Measurements from ENCODE around the gene POLL. TPM values are rescaled to one million over a fixed set of nuclear protein-coding genes. Genes with fewer than 3 reads are reported as not detected.

Gene POLL
- total RNA-seq, 1 experiment from 2014 or later = 46.2 TPM

DNA sequence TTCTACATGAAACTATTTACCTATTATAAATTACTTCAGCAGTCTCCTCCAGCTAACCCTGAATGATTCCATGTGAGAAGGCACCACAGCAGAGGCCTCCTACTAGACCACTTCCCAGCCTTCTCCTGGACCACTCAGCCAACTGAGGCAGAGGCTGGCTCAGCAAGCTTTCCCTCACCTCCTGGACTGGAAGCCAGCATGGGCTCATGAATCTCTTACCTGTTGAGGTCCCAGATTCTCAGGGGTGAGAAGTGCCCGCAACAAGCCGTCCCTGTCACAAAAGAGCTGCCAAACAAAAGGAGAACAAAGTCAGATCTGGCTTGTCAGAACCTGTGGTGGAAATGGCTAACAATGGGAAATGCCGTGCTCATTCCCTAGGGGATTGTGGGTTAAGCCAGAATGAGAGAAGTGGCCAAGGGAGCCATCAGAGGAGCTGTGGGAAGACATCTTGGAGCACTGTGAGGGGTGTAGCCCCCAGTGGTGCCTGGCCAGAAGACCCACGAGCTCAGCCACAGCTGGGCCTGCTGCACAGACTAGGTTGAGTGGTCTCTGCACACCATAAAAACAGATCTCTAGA lies 36.6 kb upstream of the POLL start (continued):
- TF ChIP-seq ETV6 (CRISPR knock-in tag; IDR thresholded peaks at IDR 0.05) (no peak), FOXJ3 (CRISPR knock-in tag; IDR thresholded peaks at IDR 0.05; ENCODE audit: borderline replicate concordance) (no peak)
- TF ChIP-seq, protein P1, sequence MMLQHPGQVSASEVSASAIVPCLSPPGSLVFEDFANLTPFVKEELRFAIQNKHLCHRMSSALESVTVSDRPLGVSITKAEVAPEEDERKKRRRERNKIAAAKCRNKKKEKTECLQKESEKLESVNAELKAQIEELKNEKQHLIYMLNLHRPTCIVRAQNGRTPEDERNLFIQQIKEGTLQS (CRISPR knock-in tag; conservative IDR thresholded peaks at IDR 0.05) = no peak

DNA sequence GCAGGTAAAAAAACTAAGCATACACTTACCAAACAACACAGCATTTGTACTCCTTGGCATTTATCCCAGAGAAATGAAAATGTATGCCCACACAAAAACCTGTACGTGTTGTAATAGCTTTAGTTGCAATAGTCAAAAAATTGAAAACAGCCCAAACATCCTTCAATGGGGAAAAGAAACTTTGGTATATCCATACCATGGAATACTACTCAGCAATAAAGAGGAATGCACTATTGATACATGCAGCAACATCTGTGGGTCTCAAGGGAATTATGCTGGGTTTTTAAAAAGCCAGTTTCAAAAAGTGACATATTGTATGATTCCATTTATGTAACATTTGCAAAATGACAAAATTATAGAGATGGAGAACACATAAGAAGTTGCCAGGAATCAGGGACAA lies 35.5 kb upstream of the POLL start:
- ATAC-seq (no peak), DNase-seq (ENCODE audit: low spot score) (no peak)
- H3K36me3 Mint-ChIP-seq = peaks cover 14% of the 10 kb centered on the region
- no peak for TF ChIP-seq NFYB (CRISPR knock-in tag; conservative IDR thresholded peaks at IDR 0.05; ENCODE audit: low read depth)
- H3K4me1 Mint-ChIP-seq = no peaks in the 10 kb centered on the region; the same call in 1 of the 2 replicates
- H3K27me3 Mint-ChIP-seq (ENCODE audit: low read depth) = no peaks in the 10 kb centered on the region; the same call in 1 of the 2 replicates
- CTCF ChIA-PET = no interaction called here
- H3K27ac Mint-ChIP-seq = no peak overlapping the region
- H3K9me3 Mint-ChIP-seq = peaks cover 5% of the 10 kb centered on the region
- no peak overlapping the region for H3K4me3 Mint-ChIP-seq
- POLR2A ChIA-PET = no interaction called here

DNA sequence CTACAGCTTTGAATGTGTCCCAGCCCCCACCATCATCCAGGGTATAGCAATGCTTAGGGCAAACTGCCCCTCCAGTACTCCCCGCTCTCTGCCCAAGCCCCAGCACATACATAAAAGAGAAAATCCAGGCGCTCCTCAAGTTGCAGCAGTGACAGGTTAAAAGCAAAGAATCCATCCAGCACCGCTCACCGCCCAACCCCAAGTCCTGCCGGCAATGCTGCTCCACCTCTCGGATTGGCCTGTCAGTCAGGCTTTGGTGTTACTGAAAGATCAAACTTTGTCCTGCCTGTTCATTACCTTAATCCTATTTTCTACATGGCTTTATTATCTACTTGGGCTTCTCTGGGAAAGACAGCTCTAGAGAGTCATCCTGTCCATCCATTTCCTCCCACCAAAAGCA lies 31.9 kb upstream of the POLL start:
- ChIA-PET CTCF (interaction anchor here (1.5 to 8.5 kb wide), 2 partner anchors 15 to 161 kb away, joined by 4 to 167 read pairs; no protein-coding TSS in a partner anchor), POLR2A (no interaction called here)
- TF ChIP-seq SMAD4 (CRISPR knock-in tag; IDR thresholded peaks at IDR 0.05) = no peak
- no peak for TF ChIP-seq GABPB1 (CRISPR knock-in tag; IDR thresholded peaks at IDR 0.05)
- TF ChIP-seq TEAD4 (CRISPR knock-in tag; IDR thresholded peaks at IDR 0.05) = no peak
- no peak for TF ChIP-seq GTF2I (CRISPR knock-in tag; conservative IDR thresholded peaks at IDR 0.05)
- TF ChIP-seq ZNF138 (CRISPR knock-in tag; conservative IDR thresholded peaks at IDR 0.05) = no peak
- TF ChIP-seq TEAD1 (CRISPR knock-in tag; IDR thresholded peaks at IDR 0.05) = no peak
- TF ChIP-seq, protein P2, sequence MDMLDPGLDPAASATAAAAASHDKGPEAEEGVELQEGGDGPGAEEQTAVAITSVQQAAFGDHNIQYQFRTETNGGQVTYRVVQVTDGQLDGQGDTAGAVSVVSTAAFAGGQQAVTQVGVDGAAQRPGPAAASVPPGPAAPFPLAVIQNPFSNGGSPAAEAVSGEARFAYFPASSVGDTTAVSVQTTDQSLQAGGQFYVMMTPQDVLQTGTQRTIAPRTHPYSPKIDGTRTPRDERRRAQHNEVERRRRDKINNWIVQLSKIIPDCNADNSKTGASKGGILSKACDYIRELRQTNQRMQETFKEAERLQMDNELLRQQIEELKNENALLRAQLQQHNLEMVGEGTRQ (CRISPR knock-in tag; IDR thresholded peaks at IDR 0.05) = no peak
- TF ChIP-seq, protein P3, sequence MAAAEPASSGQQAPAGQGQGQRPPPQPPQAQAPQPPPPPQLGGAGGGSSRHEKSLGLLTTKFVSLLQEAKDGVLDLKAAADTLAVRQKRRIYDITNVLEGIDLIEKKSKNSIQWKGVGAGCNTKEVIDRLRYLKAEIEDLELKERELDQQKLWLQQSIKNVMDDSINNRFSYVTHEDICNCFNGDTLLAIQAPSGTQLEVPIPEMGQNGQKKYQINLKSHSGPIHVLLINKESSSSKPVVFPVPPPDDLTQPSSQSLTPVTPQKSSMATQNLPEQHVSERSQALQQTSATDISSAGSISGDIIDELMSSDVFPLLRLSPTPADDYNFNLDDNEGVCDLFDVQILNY (CRISPR knock-in tag; IDR thresholded peaks at IDR 0.05) = no peak
- TF ChIP-seq, protein P4, sequence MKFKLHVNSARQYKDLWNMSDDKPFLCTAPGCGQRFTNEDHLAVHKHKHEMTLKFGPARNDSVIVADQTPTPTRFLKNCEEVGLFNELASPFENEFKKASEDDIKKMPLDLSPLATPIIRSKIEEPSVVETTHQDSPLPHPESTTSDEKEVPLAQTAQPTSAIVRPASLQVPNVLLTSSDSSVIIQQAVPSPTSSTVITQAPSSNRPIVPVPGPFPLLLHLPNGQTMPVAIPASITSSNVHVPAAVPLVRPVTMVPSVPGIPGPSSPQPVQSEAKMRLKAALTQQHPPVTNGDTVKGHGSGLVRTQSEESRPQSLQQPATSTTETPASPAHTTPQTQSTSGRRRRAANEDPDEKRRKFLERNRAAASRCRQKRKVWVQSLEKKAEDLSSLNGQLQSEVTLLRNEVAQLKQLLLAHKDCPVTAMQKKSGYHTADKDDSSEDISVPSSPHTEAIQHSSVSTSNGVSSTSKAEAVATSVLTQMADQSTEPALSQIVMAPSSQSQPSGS (CRISPR knock-in tag; IDR thresholded peaks at IDR 0.05; ENCODE audit: borderline replicate concordance, low read depth) = no peak
- TF ChIP-seq, protein P5, sequence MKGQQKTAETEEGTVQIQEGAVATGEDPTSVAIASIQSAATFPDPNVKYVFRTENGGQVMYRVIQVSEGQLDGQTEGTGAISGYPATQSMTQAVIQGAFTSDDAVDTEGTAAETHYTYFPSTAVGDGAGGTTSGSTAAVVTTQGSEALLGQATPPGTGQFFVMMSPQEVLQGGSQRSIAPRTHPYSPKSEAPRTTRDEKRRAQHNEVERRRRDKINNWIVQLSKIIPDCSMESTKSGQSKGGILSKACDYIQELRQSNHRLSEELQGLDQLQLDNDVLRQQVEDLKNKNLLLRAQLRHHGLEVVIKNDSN (CRISPR knock-in tag; IDR thresholded peaks at IDR 0.05) = no peak
- TF ChIP-seq, protein P6, sequence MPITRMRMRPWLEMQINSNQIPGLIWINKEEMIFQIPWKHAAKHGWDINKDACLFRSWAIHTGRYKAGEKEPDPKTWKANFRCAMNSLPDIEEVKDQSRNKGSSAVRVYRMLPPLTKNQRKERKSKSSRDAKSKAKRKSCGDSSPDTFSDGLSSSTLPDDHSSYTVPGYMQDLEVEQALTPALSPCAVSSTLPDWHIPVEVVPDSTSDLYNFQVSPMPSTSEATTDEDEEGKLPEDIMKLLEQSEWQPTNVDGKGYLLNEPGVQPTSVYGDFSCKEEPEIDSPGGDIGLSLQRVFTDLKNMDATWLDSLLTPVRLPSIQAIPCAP (CRISPR knock-in tag; IDR thresholded peaks at IDR 0.05) = no peak
- TF ChIP-seq ELF4 (CRISPR knock-in tag; IDR thresholded peaks at IDR 0.05; ENCODE audit: low read depth) = no peak
- no peak for TF ChIP-seq GRHL2 (CRISPR knock-in tag; IDR thresholded peaks at IDR 0.05; ENCODE audit: insufficient replicate concordance, severe bottlenecking)
- TF ChIP-seq, protein P7, sequence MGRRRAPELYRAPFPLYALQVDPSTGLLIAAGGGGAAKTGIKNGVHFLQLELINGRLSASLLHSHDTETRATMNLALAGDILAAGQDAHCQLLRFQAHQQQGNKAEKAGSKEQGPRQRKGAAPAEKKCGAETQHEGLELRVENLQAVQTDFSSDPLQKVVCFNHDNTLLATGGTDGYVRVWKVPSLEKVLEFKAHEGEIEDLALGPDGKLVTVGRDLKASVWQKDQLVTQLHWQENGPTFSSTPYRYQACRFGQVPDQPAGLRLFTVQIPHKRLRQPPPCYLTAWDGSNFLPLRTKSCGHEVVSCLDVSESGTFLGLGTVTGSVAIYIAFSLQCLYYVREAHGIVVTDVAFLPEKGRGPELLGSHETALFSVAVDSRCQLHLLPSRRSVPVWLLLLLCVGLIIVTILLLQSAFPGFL (CRISPR knock-in tag; IDR thresholded peaks at IDR 0.05; ENCODE audit: borderline replicate concordance) = no peak
- no peak for TF ChIP-seq FOXP1 (CRISPR knock-in tag; IDR thresholded peaks at IDR 0.05; ENCODE audit: borderline replicate concordance)
- TF ChIP-seq, protein P8, sequence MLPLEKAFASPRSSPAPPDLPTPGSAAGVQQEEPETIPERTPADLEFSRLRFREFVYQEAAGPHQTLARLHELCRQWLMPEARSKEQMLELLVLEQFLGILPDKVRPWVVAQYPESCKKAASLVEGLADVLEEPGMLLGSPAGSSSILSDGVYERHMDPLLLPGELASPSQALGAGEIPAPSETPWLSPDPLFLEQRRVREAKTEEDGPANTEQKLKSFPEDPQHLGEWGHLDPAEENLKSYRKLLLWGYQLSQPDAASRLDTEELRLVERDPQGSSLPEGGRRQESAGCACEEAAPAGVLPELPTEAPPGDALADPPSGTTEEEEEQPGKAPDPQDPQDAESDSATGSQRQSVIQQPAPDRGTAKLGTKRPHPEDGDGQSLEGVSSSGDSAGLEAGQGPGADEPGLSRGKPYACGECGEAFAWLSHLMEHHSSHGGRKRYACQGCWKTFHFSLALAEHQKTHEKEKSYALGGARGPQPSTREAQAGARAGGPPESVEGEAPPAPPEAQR (CRISPR knock-in tag; IDR thresholded peaks at IDR 0.05) = no peak
- TF ChIP-seq KAT7 (CRISPR knock-in tag; IDR thresholded peaks at IDR 0.05; ENCODE audit: borderline replicate concordance) = no peak
- TF ChIP-seq, protein P9, sequence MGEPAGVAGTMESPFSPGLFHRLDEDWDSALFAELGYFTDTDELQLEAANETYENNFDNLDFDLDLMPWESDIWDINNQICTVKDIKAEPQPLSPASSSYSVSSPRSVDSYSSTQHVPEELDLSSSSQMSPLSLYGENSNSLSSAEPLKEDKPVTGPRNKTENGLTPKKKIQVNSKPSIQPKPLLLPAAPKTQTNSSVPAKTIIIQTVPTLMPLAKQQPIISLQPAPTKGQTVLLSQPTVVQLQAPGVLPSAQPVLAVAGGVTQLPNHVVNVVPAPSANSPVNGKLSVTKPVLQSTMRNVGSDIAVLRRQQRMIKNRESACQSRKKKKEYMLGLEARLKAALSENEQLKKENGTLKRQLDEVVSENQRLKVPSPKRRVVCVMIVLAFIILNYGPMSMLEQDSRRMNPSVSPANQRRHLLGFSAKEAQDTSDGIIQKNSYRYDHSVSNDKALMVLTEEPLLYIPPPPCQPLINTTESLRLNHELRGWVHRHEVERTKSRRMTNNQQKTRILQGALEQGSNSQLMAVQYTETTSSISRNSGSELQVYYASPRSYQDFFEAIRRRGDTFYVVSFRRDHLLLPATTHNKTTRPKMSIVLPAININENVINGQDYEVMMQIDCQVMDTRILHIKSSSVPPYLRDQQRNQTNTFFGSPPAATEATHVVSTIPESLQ (CRISPR knock-in tag; IDR thresholded peaks at IDR 0.05) = no peak
- Mint-ChIP-seq H3K4me1 (peaks cover 12% of the 10 kb centered on the region), H3K36me3 (peaks cover 14% of the 10 kb centered on the region), H3K9me3 (peaks cover 5% of the 10 kb centered on the region), H3K4me3 (no peak overlapping the region), H3K27ac (peak overlapping the region; percentile 50; the same call in 1 of the 2 replicates), H3K27me3 (ENCODE audit: low read depth) (no peaks in the 10 kb centered on the region)
- ATAC-seq (no peak), DNase-seq (ENCODE audit: low spot score) (no peak)

Measured in WTC11 (cell line).